Mammary epithelial cell (primary cell): ENCODE data around the gene RABL3.

Experiments used
- CTCF ChIP-seq, 2 donors: IDR thresholded peaks in 1 of 2; conservative IDR thresholded peaks in 1 of 2; 2 replicates each; pipeline ENCODE4 v1.5.1; 2011 to 2012; ENCODE audit warnings: inconsistent platforms in 2 of 2, low read length in 2 of 2, mild to moderate bottlenecking in 2 of 2, control low read depth in 1 of 2, low read depth in 1 of 2; ENCODE audit not compliant: insufficient read depth in 1 of 2; ENCODE audit errors: extremely low read depth in 1 of 2
- EZH2 ChIP-seq: IDR thresholded peaks from 2 replicates; pipeline ENCODE4 v1.6.1; 2012; ENCODE audit warnings: low read length, inconsistent platforms, borderline replicate concordance

- TF ChIP-seq CTCF (conservative IDR thresholded peaks at IDR 0.05 in 1 of 2, IDR thresholded peaks at IDR 0.05 in 1 of 2; ENCODE audit: extremely low read depth in 1 of 2, insufficient read depth in 1 of 2, low read depth in 1 of 2, low read length in 2 of 2): no peak
- no peak for TF ChIP-seq EZH2
Measured at GRCh38 chr3:120652896-120653545, 89.3 kb downstream of the RABL3 start.
